HCT116 (cell line): ENCODE measurements around the gene BFSP1. TPM values are rescaled to one million over a fixed set of nuclear protein-coding genes. Genes with fewer than 3 reads are reported as not detected.

Experiments used
- ATAC-seq: fragments of 200-7000 bp; cut with Tn5 transposase; 2 replicates; pipeline ENCODE4 v1.9.1; 2020; ENCODE audit warnings: mild to moderate bottlenecking, moderate library complexity
- BruUV-seq: library from RNA; stranded (reverse); fragments of 400-500 nt; replicated peaks from 2 replicates; lab custom pipeline; 2021; lab: Mats Ljungman, UMichigan
- CTCF ChIA-PET: fragments of 300-600 bp; sonication (Branson Sonifier 250); formaldehyde crosslinking; loops from one replicate; lab custom pipeline; 2021; ENCODE audit warnings: antibody characterized with exemption; lab: Charles Lee
- POLR2A ChIA-PET: fragments of 300-600, 350-600 bp; sonication (Branson Sonifier 250); formaldehyde crosslinking; loops from one replicate; lab custom pipeline; 2021; ENCODE audit warnings: antibody characterized with exemption; lab: Charles Lee
- RAD21 ChIA-PET, 2 experiments: fragments of 300-600 bp; sonication (Branson Sonifier 250); formaldehyde crosslinking; loops; one replicate each; lab custom pipeline; 2023; ENCODE audit warnings: low total read pairs in 2 of 2; ENCODE audit not compliant: uncharacterized antibody in 2 of 2, unreplicated experiment in 2 of 2, low non-redundant PET in 1 of 2; lab: Charles Lee
- DNase-seq: peaks from one replicate; pipeline ENCODE4 v3.0.0-alpha.2; 2010; ENCODE audit warnings: low read depth, low spot score
- H2AFZ ChIP-seq: fragments of 200-600 bp; shearing (Covaris generic), sonication (generic); 2 replicates; pipeline ENCODE4 v1.6.1; 2017; ENCODE audit warnings: low read depth, mixed run types, mixed read lengths, antibody characterized with exemption, low read length; ENCODE audit not compliant: poor library complexity, severe bottlenecking
- H3K27ac ChIP-seq: 2 replicates; pipeline ENCODE4 v1.5.1; 2012; ENCODE audit warnings: low read depth, low read length
- H3K27me3 ChIP-seq: fragments of 200-600 bp; sonication (generic); 2 replicates; pipeline ENCODE4 v1.6.1; 2016; ENCODE audit warnings: mixed run types, low read length, mixed read lengths; ENCODE audit not compliant: insufficient read depth
- H3K36me3 ChIP-seq, 2 experiments: fragments of 200-500 bp in 1 of 2; fragments of 200-600 bp in 1 of 2; sonication (Bioruptor generic) in 1 of 2; sonication (generic) in 1 of 2; 2 replicates each; pipeline versions ENCODE4 v1.5.1 to v1.6.1; 2014 to 2016; ENCODE audit warnings: low read length in 2 of 2, inconsistent platforms in 1 of 2, mixed read lengths in 1 of 2, mixed run types in 1 of 2; ENCODE audit not compliant: insufficient read depth in 2 of 2, control insufficient read depth in 1 of 2
- H3K4me1 ChIP-seq, 2 experiments: fragments of 200-600 bp in 1 of 2; sonication (generic) in 1 of 2; 2 replicates each; pipeline versions ENCODE4 v1.5.1 to v1.6.1; 2012 to 2017; ENCODE audit warnings: low read length in 2 of 2, inconsistent platforms in 1 of 2, mild to moderate bottlenecking in 1 of 2, mixed read lengths in 1 of 2, mixed run types in 1 of 2, moderate library complexity in 1 of 2; ENCODE audit not compliant: insufficient read depth in 2 of 2, control insufficient read depth in 1 of 2
- H3K4me2 ChIP-seq: fragments of 200-600 bp; sonication (generic); 2 replicates; pipeline ENCODE4 v1.6.1; 2017; ENCODE audit warnings: mixed run types, low read length, mixed read lengths
- H3K4me3 ChIP-seq, 2 experiments: fragments of 200-600 bp in 1 of 2; sonication (generic) in 1 of 2; replicated peaks in 1 of 2; 2 replicates each; pipeline ENCODE4 v1.5.1; 2011 to 2016; ENCODE audit warnings: low read length in 2 of 2, control low read depth in 1 of 2, low read depth in 1 of 2, mild to moderate bottlenecking in 1 of 2, mixed read lengths in 1 of 2, mixed run types in 1 of 2
- H3K79me2 ChIP-seq: fragments of 200-600 bp; sonication (generic); 2 replicates; pipeline ENCODE4 v1.6.1; 2017; ENCODE audit warnings: mild to moderate bottlenecking, mixed run types, low read length, moderate library complexity, mixed read lengths; ENCODE audit not compliant: insufficient read depth
- H3K9ac ChIP-seq: fragments of 200-600 bp; sonication (generic); 2 replicates; pipeline ENCODE4 v1.6.1; 2016; ENCODE audit warnings: low read length, mixed read lengths
- H3K9me2 ChIP-seq: fragments of 200-600 bp; sonication (generic), shearing (Covaris generic); 2 replicates; pipeline ENCODE4 v1.6.1; 2017; ENCODE audit warnings: mixed run types, mild to moderate bottlenecking, moderate library complexity; ENCODE audit not compliant: insufficient read depth
- H3K9me3 ChIP-seq, 2 experiments: fragments of 200-500 bp in 1 of 2; fragments of 200-600 bp in 1 of 2; sonication (Bioruptor generic) in 1 of 2; sonication (generic) in 1 of 2; 2 replicates each; pipeline ENCODE4 v1.6.1; 2014 to 2017; ENCODE audit warnings: low read length in 2 of 2, mixed read lengths in 2 of 2, inconsistent platforms in 1 of 2, low read depth in 1 of 2, mild to moderate bottlenecking in 1 of 2, mixed run types in 1 of 2, moderate library complexity in 1 of 2; ENCODE audit not compliant: control insufficient read depth in 1 of 2, insufficient read depth in 1 of 2
- H4K20me1 ChIP-seq: fragments of 200-600 bp; sonication (generic), shearing (Covaris generic); 2 replicates; pipeline ENCODE4 v1.6.1; 2017; ENCODE audit warnings: mixed run types, mild to moderate bottlenecking, moderate library complexity; ENCODE audit not compliant: insufficient read depth
- ATF3 ChIP-seq: IDR thresholded peaks from 2 replicates; pipeline ENCODE4 v1.6.1; 2012
- CTCF ChIP-seq, 3 experiments: fragments of 200-600 bp in 1 of 3; sonication (generic) in 1 of 3; IDR thresholded peaks in 2 of 3; conservative IDR thresholded peaks in 1 of 3; 2 replicates each; pipeline ENCODE4 v1.5.1; 2012 to 2017; ENCODE audit warnings: low read depth in 2 of 3, low read length in 2 of 3, antibody characterized with exemption in 1 of 3, borderline replicate concordance in 1 of 3, control low read depth in 1 of 3, mild to moderate bottlenecking in 1 of 3, mixed read lengths in 1 of 3, mixed run types in 1 of 3, moderate library complexity in 1 of 3; ENCODE audit not compliant: insufficient read depth in 1 of 3
- EZH2phosphoT487 ChIP-seq: fragments of 200-600 bp; IDR thresholded peaks from 2 replicates; pipeline ENCODE4 v1.6.1; 2018; ENCODE audit warnings: antibody characterized with exemption, borderline replicate concordance
- FOSL1 ChIP-seq: IDR thresholded peaks from 2 replicates; pipeline ENCODE4 v1.6.1; 2012; ENCODE audit warnings: low read depth
- JUND ChIP-seq: IDR thresholded peaks from 2 replicates; pipeline ENCODE4 v1.6.1; 2012
- POLR2A ChIP-seq: IDR thresholded peaks from 2 replicates; pipeline ENCODE4 v1.7.0; 2011; ENCODE audit warnings: borderline replicate concordance; ENCODE audit not compliant: insufficient read depth, insufficient read length; ENCODE audit errors: extremely low read depth
- POLR2AphosphoS5 ChIP-seq: IDR thresholded peaks from 2 replicates; pipeline ENCODE4 v1.6.1; 2011; ENCODE audit warnings: mild to moderate bottlenecking, low read depth, low read length, moderate library complexity
- RAD21 ChIP-seq: IDR thresholded peaks from 2 replicates; pipeline ENCODE4 v1.6.1; 2012; ENCODE audit warnings: low read depth, mild to moderate bottlenecking
- SP1 ChIP-seq: IDR thresholded peaks from 2 replicates; pipeline ENCODE4 v1.6.1; 2012; ENCODE audit warnings: low read depth
- TCF7L2 ChIP-seq: IDR thresholded peaks from 2 replicates; pipeline ENCODE4 v1.7.0; 2011; ENCODE audit warnings: borderline replicate concordance, inconsistent platforms; ENCODE audit not compliant: insufficient read depth, insufficient read length; ENCODE audit errors: extremely low read depth
- ZBTB33 ChIP-seq: IDR thresholded peaks from 2 replicates; pipeline ENCODE4 v1.6.1; 2011; ENCODE audit warnings: mild to moderate bottlenecking, low read length, moderate library complexity; ENCODE audit not compliant: insufficient replicate concordance; ENCODE audit errors: extremely low read depth
- ZFX ChIP-seq: fragments of 450-650 bp; IDR thresholded peaks from 2 replicates; pipeline ENCODE4 v1.6.1; 2017
- ZNF274 ChIP-seq: fragments of 200-500 bp; sonication (Bioruptor generic); IDR thresholded peaks from 2 replicates; pipeline ENCODE4 v1.6.1; 2014; ENCODE audit warnings: mild to moderate bottlenecking, low read depth, low read length, inconsistent platforms
- intact Hi-C: fragments of 100-400 bp; cut with micrococcal nuclease; formaldehyde crosslinking; loops from 2 replicates; pipeline ENCODE4 v1.10.0; 2022
- total RNA-seq: library from RNA; stranded (reverse); gene quantifications from one replicate; pipeline ENCODE4 v1.2.1, GENCODE V29; 2021; ENCODE audit not compliant: unreplicated experiment

BFSP1 gene
- total RNA-seq, 1 experiment from 2014 or later = 8.8 TPM

GRCh38 chr20:17460119-17460518 lies 71.1 kb downstream of the BFSP1 start:
- ChIA-PET RAD21 (no interaction called here), POLR2A (no interaction called here), CTCF (no interaction called here)
- H3K36me3 ChIP-seq = no peaks in the 10 kb centered on the region
- BruUV-seq = no TSS peak
- H3K9ac ChIP-seq = no peak overlapping the region
- peaks cover 7% of the 10 kb centered on the region; the same call in 1 of the 2 replicates for H3K27me3 ChIP-seq
- peak overlapping the region; percentile 41 for H2AFZ ChIP-seq
- no peaks in the 10 kb centered on the region for H3K79me2 ChIP-seq
- DNase-seq = no peak
- no peak overlapping the region for H3K4me3 ChIP-seq
- no peaks in the 10 kb centered on the region for H3K4me1 ChIP-seq
- H3K9me3 ChIP-seq = no peaks in the 10 kb centered on the region
- no peak for ATAC-seq
- intact Hi-C loops = no loop called here
- no peaks in the 10 kb centered on the region for H4K20me1 ChIP-seq
- no peaks in the 10 kb centered on the region for H3K9me2 ChIP-seq
- no peak overlapping the region for H3K4me2 ChIP-seq
- TF ChIP-seq ZNF274 = no peak
- TF ChIP-seq JUND = no peak
- no peak for TF ChIP-seq RAD21
- TF ChIP-seq ATF3 = no peak
- TF ChIP-seq CTCF (IDR thresholded peaks at IDR 0.05 in 2 of 3, conservative IDR thresholded peaks at IDR 0.05 in 1 of 3; ENCODE audit: borderline replicate concordance in 1 of 3, insufficient read depth in 1 of 3, low read depth in 2 of 3, low read length in 2 of 3) = no peak
- TF ChIP-seq ZFX = no peak
- TF ChIP-seq SP1 = no peak
- TF ChIP-seq ZBTB33 = no peak
- TF ChIP-seq TCF7L2 = no peak
- TF ChIP-seq EZH2phosphoT487 = no peak
- no peak for TF ChIP-seq POLR2A
- TF ChIP-seq POLR2AphosphoS5 = no peak
- TF ChIP-seq FOSL1 = no peak
- no peak overlapping the region for H3K27ac ChIP-seq
